DMS153 treated with DMSO at 0.1 percent for 48 hours (cell line): ENCODE results near the gene GXYLT2.

Experiments
- DNase-seq: peaks from one replicate; lab custom pipeline; 2025; ENCODE audit not compliant: unreplicated experiment; lab: John Stamatoyannopoulos, UW

Gene GXYLT2, protein sequence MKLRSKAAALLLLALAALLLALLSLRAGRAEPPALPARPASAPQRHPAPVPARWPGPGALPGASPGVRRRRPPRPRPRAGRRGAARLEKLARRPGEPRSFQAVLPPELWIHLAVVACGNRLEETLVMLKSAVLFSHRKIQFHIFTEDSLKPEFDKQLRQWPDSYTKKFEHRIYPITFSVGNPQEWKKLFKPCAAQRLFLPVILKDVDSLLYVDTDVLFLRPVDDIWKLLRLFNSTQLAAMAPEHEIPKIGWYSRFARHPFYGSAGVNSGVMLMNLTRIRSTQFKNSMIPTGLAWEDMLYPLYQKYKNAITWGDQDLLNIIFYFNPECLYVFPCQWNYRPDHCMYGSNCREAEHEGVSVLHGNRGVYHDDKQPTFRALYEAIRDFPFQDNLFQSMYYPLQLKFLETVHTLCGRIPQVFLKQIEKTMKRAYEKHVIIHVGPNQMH

DNA sequence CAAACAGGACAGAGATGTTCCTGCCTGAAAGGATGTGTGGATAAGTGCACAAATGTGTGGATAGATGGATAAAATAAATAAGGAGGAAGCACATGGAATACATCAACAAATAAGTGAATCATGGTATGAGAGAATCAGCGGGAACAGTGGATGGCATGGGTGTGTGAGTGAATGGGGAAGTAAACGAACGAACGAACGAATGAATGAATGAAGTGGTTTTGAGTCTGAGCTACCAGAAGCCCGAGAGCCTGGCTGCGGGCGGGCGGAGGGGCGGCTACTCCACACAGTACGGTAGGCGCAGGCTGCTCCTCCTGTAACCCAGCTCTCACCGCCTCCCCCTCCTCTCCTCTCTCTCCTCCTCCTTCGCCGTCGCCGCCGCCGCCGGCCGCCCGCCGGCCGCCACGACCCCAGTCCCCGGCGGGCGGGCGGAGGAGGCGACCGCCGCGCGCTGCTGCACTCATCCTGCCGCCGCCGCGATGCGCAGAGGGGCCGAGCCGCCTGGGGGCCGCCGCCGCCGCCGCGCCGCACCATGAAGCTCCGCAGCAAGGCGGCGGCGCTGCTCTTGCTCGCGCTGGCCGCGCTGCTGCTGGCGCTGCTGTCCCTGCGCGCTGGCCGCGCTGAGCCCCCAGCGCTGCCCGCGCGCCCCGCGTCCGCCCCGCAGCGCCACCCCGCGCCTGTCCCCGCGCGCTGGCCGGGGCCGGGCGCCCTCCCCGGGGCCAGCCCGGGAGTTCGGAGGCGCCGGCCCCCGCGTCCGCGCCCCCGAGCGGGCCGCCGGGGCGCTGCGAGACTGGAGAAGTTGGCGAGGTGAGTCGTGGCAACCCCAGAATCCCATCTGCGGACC, at the start of gene GXYLT2:
Gene GXYLT2, plus strand, starts transcription at position 342 of the 841 bp plus-strand sequence. Its CDS starts 188 bp downstream, at position 530.
- no peak for DNase-seq

DNA sequence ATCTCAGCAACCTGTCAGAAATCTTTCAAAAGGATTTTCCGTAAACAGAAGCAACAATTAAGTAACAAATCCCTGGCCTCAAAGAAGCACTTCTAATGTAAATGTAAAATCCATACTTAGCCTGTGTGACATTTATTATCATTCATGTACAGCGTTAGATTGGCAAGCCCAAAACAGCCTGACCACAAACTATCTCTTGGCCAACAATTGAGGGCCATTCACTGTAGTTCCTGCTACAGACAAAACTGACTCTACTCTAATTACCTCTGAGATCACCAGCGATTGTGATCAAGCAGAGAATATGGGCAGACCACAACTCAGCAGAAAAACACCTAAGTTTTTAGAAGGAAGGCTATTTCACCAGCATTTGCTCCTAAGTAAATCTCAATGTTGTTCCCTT, 48.8 kb upstream of the GXYLT2 start:
- DNase-seq: no peak

DNA sequence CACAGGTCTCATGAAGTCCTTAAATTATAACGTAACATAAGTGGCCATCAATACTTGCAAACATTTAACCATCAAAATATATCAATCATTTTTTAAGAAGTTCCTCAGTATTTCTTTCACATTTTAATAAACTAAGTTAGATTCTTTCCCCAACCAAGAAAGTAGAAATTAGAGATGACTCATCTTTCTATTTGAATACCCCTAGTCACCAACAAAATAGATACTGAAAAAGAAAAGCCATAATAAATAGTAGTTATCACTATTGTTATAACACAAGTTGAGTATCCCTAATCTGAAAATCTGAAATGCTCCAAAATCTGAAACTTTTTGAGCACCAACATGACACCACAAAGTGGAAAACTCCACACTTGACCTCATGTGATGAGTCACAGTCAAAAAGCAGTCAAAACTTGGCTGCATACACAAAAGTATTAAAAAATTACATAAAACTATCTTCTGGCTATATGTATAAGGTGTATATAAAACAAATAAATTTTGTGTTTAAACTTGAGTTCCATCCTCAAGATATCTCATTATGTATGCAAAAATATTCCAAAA, 43.3 kb upstream of the GXYLT2 start:
- no peak for DNase-seq

DNA sequence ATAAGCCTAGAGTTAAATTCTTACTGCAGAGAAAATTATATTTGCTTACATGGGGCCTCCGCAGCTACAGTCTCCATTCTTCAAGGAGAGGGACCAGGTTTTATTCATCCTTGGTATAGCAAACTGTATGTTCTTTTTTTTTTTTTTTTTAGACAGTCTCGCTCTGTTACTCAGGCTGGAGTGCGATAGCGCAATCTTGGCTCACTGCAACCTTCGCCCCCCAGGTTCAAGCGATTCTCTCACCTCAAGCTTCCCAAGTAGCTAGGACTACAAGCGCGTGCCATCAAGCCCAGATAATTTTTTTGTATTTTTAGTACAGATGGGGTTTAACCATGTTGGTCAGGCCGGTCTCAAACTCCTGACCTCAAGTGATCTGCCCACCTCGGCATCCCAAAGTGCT, 41.7 kb upstream of the GXYLT2 start:
- DNase-seq: no peak

DNA sequence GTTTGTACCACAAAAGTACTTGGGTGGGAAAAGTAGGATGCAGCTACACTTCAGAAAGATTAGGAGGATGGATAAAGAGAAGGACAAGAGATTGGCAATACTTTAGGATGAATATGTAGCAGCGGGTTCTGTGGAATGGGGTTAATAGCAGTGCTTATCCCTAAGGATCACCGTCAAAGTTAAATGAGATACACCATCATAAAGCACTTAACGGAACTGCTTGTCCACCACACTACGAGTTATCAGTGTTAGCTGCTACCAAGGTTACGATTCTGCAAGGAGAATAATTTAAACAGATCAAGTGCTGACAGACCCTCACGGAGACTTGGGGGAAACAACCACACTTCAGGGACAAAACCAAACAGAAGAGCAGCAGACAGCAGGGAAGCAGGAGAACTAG, 40.6 kb upstream of the GXYLT2 start:
- DNase-seq: no peak

DNA sequence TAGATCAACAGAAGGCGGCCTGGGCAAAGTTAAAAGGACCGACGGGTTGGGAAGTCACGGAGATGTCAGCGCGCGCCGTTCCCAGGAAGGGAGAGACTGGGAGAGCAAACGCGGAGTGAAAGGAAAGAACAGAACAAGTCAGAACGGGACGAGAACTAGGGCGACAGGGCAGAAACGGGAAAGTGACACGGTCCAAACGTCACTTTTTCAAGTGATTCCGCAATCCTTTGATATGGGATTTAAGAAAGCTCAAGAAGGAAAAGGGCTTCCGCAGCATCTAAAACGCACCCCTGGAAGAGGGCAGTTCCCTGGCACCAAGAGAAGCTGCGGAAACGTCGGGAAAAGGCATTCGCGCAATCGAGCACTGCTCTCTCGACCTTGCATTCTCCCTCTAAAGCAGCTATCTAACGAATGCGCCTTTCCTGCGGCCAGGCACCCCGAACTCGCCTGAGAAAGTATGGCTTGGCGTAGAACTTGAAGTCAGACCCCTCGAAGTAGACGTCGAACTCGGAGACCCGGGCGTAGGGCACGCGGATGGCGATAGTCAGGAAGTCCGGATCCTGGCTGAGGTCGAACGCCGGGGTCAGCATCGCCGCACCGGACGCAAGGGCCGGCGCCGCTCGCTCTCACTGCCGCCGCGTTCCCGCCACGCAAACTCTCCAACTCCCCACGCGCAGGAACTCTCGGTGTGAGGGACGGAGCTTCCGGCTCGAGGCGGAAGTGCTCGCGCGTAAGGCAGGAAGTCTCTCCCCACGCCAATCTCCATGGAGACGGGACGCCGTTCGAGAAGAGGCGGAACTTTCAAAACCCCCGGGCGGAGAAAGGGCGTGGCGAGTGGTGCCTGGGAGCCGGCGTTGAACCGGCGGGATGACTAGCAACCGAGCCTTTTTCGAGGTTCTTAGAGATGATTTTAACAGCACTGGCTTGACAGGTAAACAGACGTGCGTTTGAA, 39.8 kb upstream of the GXYLT2 start, which contains the start of gene SHQ1:
Gene SHQ1, minus strand, starts transcription at position 695 of the 952 bp plus-strand sequence. Its CDS starts 105 bp downstream, at position 590.
- peak; percentile 26 for DNase-seq

DNA sequence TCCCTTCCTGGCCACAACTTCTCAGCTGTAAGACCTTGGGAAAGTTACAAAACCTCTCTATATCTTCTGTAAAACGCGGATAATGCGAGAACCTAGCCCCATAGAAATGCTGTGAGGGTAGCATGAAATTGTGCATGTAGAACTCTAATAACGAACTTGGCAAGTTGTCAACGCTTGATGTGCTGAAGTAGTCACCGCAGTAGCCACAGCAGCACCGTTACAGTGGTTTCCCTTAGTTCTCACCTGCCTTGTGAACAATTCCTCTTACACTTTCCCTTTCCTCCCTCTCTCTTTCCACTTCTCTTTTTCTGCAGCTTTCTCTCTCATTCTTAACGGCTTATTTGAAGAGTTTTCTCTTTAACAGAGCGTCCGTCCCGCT, 39.2 kb upstream of the GXYLT2 start:
- no peak for DNase-seq

DNA sequence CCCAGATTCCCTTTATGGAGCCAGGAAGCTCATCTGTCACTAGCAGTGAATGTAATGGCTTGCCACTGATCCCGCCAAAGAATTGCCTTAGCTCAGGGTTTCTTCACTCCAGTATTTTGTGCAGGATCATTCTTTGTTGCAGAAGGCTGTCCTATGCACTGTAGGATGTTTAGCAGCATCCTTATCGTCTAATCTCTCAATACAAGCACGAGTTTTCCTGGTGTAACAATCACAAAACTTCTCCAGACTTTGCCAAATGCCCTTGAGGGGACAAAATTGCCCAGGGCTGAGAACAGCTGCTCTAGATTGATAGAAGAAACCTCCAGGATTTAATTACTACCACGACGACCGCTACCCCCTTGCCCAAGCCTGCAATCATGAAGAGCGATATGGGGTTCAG, 32.8 kb upstream of the GXYLT2 start:
- no peak for DNase-seq

DNA sequence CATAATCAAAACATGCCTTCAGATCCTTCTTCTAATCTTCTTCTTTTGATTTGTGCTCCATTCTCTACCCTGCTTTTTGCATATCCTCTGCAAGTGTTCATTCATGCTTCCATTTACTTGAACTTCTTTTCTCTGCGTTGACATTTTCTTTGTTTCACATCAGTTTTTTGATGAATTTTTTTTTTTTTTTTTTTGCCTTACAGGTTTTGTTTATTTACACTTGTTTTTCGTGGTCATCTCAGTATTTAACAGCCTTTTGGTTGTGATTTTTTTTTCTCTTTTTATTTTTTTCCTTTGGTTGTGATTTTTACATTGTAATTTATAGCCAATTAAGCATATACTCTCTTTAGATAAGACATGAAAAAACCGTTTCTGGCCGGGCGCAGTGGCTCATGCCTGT, 27.8 kb upstream of the GXYLT2 start:
- no peak for DNase-seq

DNA sequence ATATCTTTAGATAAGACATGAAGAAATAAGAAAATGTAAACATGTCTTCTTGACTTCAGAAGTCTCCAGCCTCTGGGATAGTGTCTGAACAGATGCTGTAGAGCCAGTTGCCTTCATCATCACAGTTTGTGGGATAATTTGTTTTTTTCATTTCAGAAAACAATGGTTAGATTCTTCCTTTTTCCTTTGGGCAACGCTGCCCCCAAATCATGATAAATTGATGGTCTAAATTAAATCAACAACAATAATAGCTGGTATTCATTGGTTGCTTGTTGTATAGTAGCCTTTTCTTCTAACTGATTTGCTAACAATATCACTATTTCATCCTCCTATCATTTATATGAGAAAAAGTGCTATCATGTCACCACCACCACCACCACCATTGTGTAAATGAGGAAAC, 27.0 kb upstream of the GXYLT2 start:
- no peak for DNase-seq

DNA sequence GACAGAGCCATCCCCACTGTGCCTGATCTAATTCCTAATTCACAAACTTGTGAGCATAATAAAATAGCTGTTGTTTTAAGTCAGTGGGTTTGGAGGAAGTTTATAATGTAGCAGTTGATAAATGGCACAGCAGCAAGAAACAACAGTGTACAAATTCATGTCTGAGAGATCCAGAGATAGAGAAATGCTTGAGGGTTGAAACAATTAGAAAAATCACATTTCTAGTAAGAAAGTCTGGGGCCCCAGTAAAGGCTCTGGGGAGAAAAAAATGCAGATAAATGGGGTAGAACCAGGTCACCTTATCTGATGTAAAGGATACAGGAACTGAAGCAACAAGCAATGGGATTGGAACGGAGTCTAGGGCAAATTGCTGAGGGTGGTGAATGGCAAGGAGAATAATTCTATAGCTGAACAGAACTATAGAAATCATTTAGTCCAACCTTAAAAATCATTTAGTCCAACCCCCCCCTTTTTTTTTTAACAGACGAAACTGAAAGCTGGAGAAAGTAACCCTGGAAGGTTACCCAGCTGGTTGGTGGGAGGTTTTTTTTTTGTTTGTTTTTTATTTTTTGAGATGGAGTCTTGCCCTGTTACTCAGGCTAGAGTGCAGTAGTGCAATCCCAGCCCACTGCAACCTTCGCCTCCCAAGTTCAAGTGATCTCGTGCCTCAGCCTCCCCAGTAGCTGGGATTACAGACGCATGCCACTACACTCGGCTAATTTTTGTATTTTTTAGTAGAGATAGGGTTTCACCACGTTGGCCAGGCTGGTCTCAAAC, 25.3 kb upstream of the GXYLT2 start:
- no peak for DNase-seq

DNA sequence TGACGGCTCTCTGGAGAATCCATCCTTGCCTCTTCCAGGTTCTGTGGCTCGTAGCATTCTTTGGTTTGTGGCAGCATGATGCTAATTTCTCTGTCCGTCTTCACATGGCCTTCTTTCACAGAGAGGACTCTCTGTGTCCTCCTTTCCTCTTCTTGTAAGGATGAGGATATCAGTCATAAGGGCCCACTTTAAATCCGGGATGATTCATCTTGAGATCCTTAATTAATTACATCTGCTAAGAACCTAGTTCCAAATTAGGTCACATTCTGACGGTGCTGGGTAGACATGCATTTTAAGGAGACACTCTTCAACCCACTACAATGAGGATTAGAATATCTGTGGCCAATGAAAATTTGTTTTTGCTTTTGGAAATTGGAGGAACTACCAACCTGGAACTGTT, 15.7 kb upstream of the GXYLT2 start:
- no peak for DNase-seq

DNA sequence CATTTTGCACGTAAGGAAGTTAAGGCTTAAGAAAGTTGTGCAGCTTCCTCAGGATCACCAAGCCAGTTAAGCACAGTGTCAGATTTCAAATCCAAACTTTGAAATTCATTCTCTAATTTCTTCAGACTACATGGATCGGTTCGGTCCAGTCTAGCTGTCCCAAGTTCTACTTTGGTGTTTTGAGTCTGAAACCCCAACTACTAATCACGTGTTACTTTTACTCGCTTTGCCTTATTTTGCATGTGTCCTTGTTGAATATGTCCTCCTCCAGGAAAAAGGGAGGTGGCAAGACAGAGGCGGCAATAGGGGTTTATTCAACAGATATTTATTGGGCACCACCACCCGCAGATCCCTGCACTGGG, 522 bp upstream of the GXYLT2 start:
- no peak for DNase-seq

DNA sequence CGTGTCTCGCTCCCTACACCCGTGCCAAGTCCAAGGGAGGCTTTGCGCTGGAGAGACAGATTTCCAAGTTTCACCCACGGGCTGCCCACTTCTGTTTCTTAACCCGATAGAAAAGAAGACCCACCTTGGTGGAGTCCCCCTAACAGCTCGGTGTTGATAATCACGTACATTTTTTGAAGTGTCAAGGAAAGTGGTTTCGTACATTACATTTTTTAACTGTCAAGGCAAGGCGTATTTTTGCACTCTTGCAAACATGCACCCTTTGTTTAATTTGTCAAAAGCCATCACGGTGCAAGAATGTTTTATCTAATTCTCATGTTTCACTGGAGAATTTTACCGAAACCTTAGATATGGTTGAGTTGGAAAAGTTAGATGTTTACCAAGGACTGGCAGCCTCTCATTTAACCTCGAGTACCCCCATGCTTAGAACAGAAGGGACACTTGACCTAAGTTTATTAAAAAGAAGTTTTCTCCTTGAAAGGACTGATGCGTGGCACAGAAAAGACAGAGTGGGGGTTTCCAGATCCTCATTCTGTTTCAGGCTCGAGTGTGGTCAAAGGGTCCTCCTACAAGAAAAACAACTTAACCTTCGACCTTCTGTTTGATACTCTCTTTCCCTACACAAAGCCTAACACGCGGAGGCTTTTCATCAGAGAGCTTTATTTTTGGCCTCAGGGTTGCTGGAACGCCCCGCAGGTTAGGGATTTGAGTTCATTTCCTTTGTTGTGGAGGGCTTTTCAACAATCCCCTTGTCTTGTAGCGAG, 882 bp downstream of the GXYLT2 start:
- no peak for DNase-seq

DNA sequence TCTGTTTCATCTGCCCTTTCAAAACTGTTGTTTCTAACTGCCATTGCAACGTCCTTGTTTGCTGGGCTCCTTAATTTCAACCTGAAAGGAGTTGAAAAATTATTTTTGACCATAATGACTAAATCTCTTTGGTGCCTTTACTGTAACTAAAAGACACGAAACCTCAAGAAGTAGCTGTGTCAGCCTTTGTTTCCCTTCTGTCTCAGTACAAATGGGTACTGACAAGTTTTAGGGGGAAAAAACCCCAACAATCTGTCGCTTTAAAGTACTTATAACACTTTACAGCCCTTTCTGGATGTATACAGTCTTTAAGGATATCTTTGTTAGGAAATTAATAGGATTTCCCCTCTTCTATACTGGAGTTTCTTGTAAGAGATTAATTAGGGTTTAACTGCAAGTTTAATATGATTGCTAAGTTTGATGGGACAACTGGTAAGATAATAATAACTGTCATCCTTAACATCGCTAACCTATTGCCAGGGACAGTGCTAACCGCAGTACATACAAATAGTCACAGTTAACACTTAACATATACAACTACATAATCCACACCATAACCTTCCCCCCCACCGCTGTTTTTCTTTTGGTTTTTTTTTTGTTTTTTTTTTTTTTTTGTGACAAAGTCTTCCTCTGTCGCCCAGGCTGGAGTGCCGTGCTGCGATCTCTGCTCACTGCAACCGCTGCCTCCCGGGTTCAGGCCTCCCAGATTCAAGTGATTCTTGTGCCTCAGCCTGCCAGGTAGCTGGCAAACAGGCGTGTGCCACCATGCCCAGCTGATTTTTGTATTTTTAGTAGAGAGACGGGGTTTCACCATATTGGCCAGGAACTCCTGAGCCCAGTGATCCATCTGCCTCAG, 1.7 kb downstream of the GXYLT2 start:
- no peak for DNase-seq

DNA sequence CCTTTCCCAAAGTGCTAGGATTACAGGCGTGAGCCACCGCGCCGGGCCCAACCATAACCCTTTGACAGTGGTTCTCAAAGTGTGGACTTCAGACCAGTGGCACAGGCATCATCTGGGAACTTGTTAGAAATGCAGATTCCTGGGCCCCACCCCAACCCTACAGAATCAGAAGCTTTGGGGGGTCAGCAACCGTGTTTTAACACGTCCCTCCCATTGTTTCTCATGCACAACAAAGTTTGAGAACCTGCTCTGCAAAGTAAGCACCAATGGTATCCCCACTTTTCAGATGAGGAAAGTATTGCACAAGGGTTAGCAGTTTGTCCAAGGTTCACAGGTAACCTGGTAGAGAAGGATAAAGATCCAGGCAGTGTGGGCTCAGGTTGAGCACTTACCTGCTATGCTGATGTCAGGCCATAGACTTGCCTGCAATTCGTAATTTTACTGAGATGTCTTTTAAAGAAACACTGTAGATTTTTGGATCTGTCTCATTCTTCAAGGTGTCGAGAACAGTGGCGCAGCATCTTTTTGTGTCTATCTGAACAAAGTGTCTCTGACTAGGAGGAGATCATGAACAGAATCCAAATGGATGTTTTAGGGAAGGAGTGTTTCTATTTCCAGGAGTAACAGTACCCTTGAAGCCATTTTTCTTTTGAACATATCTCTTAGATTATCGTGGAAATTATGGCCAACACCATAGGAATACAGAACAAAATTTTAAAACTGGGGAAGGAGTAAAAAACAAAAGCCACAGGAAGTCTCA, 2.5 kb downstream of the GXYLT2 start:
- DNase-seq: no peak

DNA sequence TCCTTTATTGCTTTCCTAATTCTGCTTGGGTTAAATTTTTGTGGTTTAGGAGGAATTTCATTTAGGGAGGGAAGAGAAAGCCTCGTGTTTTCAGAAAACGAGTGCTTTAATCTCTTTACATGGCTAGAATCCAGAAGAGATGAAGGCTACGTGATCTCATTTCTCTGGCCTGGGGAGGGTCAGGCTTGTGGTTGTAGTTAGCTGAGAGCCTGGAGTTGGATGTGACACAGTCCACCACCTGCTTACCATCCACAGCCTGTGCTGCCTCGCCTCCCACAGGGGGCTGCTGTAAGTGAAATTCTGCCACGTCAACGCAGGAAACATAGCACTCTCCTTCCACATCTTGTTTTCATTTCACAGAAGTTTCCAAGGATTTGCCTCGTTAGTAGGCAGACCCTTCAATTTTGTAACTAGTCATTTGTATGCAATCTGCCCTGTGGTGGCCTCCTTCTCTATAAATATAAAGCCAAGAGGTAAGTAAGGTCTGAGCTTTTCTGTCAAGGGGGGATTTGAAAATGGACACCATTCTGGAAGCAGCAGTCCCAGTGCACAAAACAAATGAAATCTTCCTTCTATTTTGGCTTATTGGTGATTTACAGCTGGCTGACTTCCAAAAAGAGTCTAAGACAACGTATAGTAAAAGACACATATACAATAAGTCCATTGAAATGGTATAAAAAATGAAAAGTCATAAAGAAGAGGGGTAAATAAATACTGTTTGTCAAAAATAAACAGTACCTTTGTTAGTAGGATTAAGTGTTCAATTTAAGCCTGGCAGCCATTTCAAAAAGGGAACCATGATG, 3.4 kb downstream of the GXYLT2 start:
- DNase-seq: no peak
